Measurements from ENCODE around the gene TRPM6. TPM values are rescaled to one million over a fixed set of nuclear protein-coding genes. Genes with fewer than 3 reads are reported as not detected.
"Not testable (repeated sequence)": the region's sequence is repeated elsewhere in the genome, so short reads cannot be mapped to it uniquely, and the experiment has no call there.

TRPM6 gene
- total RNA-seq, 4 donors from 2014 or later: 1.1 to 3.9 (median 1.6) TPM

DNA sequence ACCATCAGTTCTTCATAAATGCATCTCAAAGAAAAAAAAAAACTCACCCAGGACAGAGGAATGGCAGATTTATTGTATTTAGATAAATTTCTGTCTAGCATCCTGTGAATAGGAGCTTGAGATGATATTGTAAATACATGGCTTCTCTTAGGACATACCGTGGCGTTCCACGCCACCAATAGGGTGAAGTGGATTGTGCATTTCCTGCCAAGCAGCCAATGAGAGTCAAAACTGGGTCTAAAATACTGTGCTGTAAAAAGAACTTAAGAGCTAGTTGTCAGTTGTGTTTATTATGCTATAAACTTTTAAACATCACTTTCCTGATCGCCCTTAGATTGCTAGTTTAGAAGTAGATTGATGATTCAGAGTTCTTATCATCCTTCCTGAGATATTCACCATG lies 20.9 kb upstream of the TRPM6 start:
- TF ChIP-seq, protein P1, sequence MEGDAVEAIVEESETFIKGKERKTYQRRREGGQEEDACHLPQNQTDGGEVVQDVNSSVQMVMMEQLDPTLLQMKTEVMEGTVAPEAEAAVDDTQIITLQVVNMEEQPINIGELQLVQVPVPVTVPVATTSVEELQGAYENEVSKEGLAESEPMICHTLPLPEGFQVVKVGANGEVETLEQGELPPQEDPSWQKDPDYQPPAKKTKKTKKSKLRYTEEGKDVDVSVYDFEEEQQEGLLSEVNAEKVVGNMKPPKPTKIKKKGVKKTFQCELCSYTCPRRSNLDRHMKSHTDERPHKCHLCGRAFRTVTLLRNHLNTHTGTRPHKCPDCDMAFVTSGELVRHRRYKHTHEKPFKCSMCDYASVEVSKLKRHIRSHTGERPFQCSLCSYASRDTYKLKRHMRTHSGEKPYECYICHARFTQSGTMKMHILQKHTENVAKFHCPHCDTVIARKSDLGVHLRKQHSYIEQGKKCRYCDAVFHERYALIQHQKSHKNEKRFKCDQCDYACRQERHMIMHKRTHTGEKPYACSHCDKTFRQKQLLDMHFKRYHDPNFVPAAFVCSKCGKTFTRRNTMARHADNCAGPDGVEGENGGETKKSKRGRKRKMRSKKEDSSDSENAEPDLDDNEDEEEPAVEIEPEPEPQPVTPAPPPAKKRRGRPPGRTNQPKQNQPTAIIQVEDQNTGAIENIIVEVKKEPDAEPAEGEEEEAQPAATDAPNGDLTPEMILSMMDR (IDR thresholded peaks at IDR 0.05): no peak
- no peak for ATAC-seq (ENCODE audit: low FRiP score)
- no peak for DNase-seq (ENCODE audit: low spot score)

DNA sequence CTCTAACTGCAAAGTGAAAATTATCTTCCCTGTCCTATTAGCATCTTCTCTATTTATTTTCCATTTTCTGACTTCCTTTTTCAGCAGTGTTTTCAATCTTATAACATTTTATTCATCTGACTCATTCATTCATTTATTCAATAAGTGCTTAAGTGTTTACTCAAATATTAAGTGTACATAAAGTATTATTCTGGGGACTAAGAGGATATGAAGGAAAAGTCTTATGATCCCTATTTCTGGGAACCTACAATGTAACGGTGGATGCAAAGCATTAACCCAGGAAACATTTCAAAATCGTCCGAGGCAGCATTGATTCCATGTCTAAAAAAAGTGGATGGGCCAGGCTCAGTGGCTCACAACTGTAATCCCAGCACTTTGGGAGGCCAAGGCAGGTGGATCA lies 19.4 kb upstream of the TRPM6 start:
- ATAC-seq (ENCODE audit: low FRiP score) (no peak), DNase-seq (ENCODE audit: low spot score) (no peak)
- TF ChIP-seq, protein P1 (IDR thresholded peaks at IDR 0.05): no peak

DNA sequence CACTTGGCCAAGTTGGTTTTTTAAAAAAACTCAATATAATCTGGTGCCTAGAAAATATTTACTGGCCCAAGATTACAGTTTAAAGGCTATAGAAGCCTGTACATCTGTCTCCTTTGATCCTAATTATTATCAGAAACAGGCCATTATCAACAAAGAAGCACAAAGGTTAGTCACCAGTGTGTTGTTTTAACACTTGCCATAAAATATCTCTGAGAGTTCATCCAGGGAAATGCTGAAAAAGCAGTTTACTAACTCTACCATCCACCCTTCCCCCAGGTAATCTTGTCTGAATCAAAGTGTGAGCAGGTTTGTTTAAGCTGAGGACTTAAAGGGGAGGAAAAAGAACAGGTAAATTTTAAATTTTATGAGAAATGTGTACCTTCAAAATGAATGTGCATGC lies 13.3 kb upstream of the TRPM6 start:
- TF ChIP-seq, protein P1 (IDR thresholded peaks at IDR 0.05): no peak
- no peak for ATAC-seq (ENCODE audit: low FRiP score)

DNA sequence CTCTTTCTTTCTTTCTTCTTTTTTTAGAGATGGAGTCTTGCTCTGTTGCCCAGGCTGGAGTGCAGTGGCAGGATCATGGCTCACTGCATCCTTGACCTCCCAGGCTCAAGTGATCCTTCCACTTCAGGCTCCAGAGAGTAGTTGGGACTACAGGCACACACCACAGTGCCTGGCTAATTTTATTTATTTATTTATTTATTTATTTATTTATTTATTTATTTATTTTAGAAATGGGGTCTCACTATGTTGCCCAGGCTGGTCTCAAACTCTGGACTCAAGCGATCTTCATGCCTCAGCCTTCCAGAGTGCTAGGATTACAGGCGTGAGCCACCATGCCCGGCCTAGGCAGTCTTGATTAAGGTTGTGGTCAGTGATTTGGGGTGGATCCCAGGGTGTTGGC lies 728 bp upstream of the TRPM6 start:
- not testable (repeated sequence) for DNase-seq (ENCODE audit: low spot score); ATAC-seq (ENCODE audit: low FRiP score)

More for the DNA sequence above, 13.3 kb upstream of the TRPM6 start:
- DNase-seq (ENCODE audit: low spot score): no peak

DNA sequence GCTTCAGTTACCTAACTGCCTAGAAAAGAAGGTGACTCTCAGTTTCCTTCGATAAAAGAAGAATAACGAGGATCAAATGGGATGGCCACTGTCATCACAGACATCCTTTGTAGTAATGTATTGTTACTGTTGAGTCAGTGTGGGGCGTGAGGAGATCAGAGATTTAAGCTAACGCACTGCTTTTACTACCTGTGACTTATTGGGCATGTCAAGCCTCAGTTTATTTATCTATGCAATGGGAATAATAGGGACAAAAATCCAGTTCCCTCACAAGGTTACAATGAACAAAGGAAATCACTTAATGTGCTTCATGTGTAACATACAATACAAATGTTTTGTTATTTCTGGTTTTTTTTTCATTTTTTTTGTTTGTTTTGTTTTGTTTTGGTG lies 255 bp upstream of the TRPM6 start:
- TF ChIP-seq, protein P1 (IDR thresholded peaks at IDR 0.05): no peak
- DNase-seq (ENCODE audit: low spot score): no peak
- ATAC-seq (ENCODE audit: low FRiP score): no peak

DNA sequence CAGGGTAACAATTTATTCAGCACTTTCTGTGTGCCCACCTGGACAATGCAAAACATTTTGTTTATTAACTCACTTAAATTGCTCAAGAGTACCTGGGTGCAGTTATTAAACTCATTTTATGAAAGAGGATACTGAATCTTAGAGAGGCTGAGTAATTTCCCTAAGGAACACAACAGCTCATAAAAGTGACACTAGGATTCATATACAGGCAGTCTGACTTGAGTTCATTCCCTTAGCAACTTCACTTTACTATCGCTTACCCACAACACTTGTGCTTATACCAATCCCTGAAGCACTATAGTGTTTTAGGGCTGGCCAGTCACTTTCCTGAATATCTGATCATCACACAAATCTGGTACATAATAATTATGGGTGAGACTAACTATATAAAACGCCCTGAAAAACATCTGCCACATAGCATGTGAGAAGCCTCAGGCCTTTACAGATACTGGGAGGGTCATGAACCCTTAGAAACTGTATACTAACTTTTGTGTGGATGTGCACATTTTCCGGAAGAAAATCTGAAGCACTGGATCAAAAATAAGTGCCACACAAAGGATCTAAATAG lies 11.3 kb downstream of the TRPM6 start:
- no peak for DNase-seq (ENCODE audit: low spot score)
- TF ChIP-seq, protein P1 (IDR thresholded peaks at IDR 0.05): no peak
- ATAC-seq (ENCODE audit: low FRiP score): no peak

DNA sequence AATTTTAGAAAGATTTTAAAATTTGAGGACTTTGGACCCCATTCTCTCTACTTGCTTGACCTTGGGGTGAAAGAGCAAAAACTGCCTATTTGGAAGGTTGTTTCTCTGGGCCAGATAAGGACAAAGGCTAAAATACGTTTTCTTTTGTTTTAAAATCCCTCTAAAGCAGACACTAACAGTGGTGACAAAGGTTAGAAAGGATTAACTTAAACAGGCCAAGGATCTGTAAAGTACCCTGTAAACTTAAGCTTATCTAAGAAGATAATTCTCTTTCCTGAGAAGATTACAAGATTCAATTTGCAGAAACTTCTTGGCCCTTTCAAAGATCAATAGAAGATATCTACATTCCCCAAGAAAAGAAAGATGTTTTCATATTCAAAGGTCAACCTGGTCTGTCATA lies 12.1 kb downstream of the TRPM6 start:
- no peak for ATAC-seq (ENCODE audit: low FRiP score)

More for the DNA sequence above, 12.1 kb downstream of the TRPM6 start:
- DNase-seq (ENCODE audit: low spot score): no peak
- TF ChIP-seq, protein P1 (IDR thresholded peaks at IDR 0.05): no peak
